H1 (cell line): ENCODE results near the gene LTBP1. TPM values are rescaled to one million over a fixed set of nuclear protein-coding genes. Genes with fewer than 3 reads are reported as not detected.

Source experiments
- CTCF ChIA-PET: fragments of 300-600 bp; sonication (Branson Sonifier 250); formaldehyde crosslinking; loops from one replicate; lab custom pipeline; 2021; ENCODE audit not compliant: partially characterized antibody; lab: Charles Lee
- POLR2A ChIA-PET: fragments of 300-600 bp; sonication (Branson Sonifier 250); formaldehyde crosslinking; loops from one replicate; lab custom pipeline; 2021; ENCODE audit warnings: inconsistent platforms; ENCODE audit not compliant: partially characterized antibody; lab: Charles Lee
- DNase-seq, 2 experiments: peaks; one replicate each; pipeline versions ENCODE4 v3.0.0 to v3.0.0-alpha.2; 2010 to 2022; ENCODE audit warnings: low spot score in 2 of 2, low read depth in 1 of 2, mixed read lengths in 1 of 2
- FAIRE-seq: peaks from 2 replicates; lab custom pipeline; 2011; peaks lifted over from hg19 to GRCh38; lab: Jason Lieb, UNC
- H2AFZ ChIP-seq: 2 replicates; pipeline ENCODE4 v1.8.1; 2012; ENCODE audit warnings: low read length, inconsistent platforms
- H2AK5ac ChIP-seq: 2 replicates; pipeline ENCODE4 v1.6.1; 2013; ENCODE audit warnings: low read depth, low read length
- H2BK120ac ChIP-seq: replicated peaks from 2 replicates; pipeline ENCODE3; 2013; ENCODE audit warnings: low read depth, low read length, inconsistent platforms
- H2BK12ac ChIP-seq: 2 replicates; pipeline ENCODE4 v1.6.1; 2013; ENCODE audit warnings: low read depth, low read length
- H2BK15ac ChIP-seq: 2 replicates; pipeline ENCODE4 v1.6.1; 2013; ENCODE audit warnings: low read length
- H2BK20ac ChIP-seq: 2 replicates; pipeline ENCODE4 v1.6.1; 2013; ENCODE audit warnings: low read length
- H2BK5ac ChIP-seq: 2 replicates; pipeline ENCODE4 v1.6.1; 2013; ENCODE audit warnings: low read depth, low read length
- H3K14ac ChIP-seq: 2 replicates; pipeline ENCODE4 v1.6.1; 2013; ENCODE audit warnings: inconsistent platforms; ENCODE audit not compliant: insufficient read length
- H3K18ac ChIP-seq: 2 replicates; pipeline ENCODE4 v1.6.1; 2013; ENCODE audit warnings: low read length; ENCODE audit errors: extremely low read depth
- H3K23ac ChIP-seq: 2 replicates; pipeline ENCODE4 v1.6.1; 2013; ENCODE audit warnings: inconsistent platforms; ENCODE audit not compliant: insufficient read length
- H3K23me2 ChIP-seq: 2 replicates; pipeline ENCODE4 v1.6.1; 2013; ENCODE audit warnings: low read depth, low read length
- H3K27ac ChIP-seq: 2 replicates; pipeline ENCODE4 v1.6.1; 2011; ENCODE audit warnings: low read depth, low read length, inconsistent platforms
- H3K27me3 ChIP-seq, 4 experiments: replicated peaks in 1 of 4; 1 replicate in 1 of 4; 2 replicates in 3 of 4; pipeline versions ENCODE4 v1.6.1 to v1.8.1; 2011 to 2013; ENCODE audit warnings: low read length in 3 of 4, mild to moderate bottlenecking in 3 of 4, inconsistent platforms in 2 of 4, mixed read lengths in 2 of 4, moderate library complexity in 1 of 4; ENCODE audit not compliant: control insufficient read depth in 3 of 4, insufficient read depth in 3 of 4; ENCODE audit errors: extremely low read depth in 1 of 4
- H3K36me3 ChIP-seq, 4 experiments: 2 replicates each; pipeline versions ENCODE4 v1.6.1 to v1.8.1; 2011 to 2013; ENCODE audit warnings: mild to moderate bottlenecking in 4 of 4, low read length in 3 of 4, moderate library complexity in 2 of 4, control low read depth in 1 of 4, inconsistent platforms in 1 of 4; ENCODE audit not compliant: insufficient read depth in 4 of 4, control insufficient read depth in 2 of 4
- H3K4ac ChIP-seq: replicated peaks from 2 replicates; pipeline ENCODE3; 2013; ENCODE audit warnings: low read length, low read depth, mixed read lengths, inconsistent platforms; ENCODE audit not compliant: insufficient read length
- H3K4me1 ChIP-seq, 4 experiments: replicated peaks in 1 of 4; 1 replicate in 1 of 4; 2 replicates in 3 of 4; pipeline versions ENCODE4 v1.6.1 to v1.8.1; 2011 to 2013; ENCODE audit warnings: low read length in 3 of 4, inconsistent platforms in 2 of 4, mixed read lengths in 1 of 4; ENCODE audit not compliant: insufficient read depth in 4 of 4, control insufficient read depth in 3 of 4
- H3K4me2 ChIP-seq, 2 experiments: 2 replicates each; pipeline versions ENCODE4 v1.6.1 to v1.8.1; 2011 to 2013; ENCODE audit warnings: low read depth in 2 of 2, low read length in 2 of 2, control low read depth in 1 of 2, inconsistent platforms in 1 of 2, mild to moderate bottlenecking in 1 of 2; ENCODE audit not compliant: insufficient read depth in 1 of 2
- H3K4me3 ChIP-seq, 4 experiments: fragments of 200-600, 300-600 bp in 1 of 4; sonication (generic), shearing (Covaris generic), sonication (Bioruptor Twin) in 1 of 4; 2 replicates each; pipeline versions ENCODE4 v1.5.1 to v1.8.1; 2011 to 2016; ENCODE audit warnings: low read length in 4 of 4, low read depth in 3 of 4, control low read depth in 2 of 4, inconsistent platforms in 2 of 4, mild to moderate bottlenecking in 2 of 4, mixed read lengths in 1 of 4, moderate library complexity in 1 of 4; ENCODE audit not compliant: insufficient read depth in 2 of 4; ENCODE audit errors: extremely low read depth in 1 of 4
- H3K56ac ChIP-seq: replicated peaks from 2 replicates; pipeline ENCODE3; 2013; ENCODE audit warnings: low read depth, mild to moderate bottlenecking, mixed read lengths, low read length, inconsistent platforms; ENCODE audit not compliant: insufficient read length
- H3K79me1 ChIP-seq: 2 replicates; pipeline ENCODE4 v1.6.1; 2013; ENCODE audit warnings: low read depth, low read length, control low read depth
- H3K79me2 ChIP-seq, 2 experiments: 2 replicates each; pipeline versions ENCODE4 v1.6.1 to v1.8.1; 2012 to 2013; ENCODE audit warnings: low read length in 2 of 2, mild to moderate bottlenecking in 2 of 2, inconsistent platforms in 1 of 2; ENCODE audit not compliant: insufficient read depth in 2 of 2, control insufficient read depth in 1 of 2
- H3K9ac ChIP-seq, 4 experiments: replicated peaks in 1 of 4; 1 replicate in 1 of 4; 2 replicates in 3 of 4; pipeline versions ENCODE4 v1.6.1 to v1.8.1; 2011 to 2013; ENCODE audit warnings: low read depth in 3 of 4, low read length in 3 of 4, control low read depth in 2 of 4, mild to moderate bottlenecking in 2 of 4, moderate library complexity in 2 of 4, inconsistent platforms in 1 of 4; ENCODE audit errors: extremely low read depth in 1 of 4
- H3K9me3 ChIP-seq, 2 experiments: 2 replicates each; pipeline versions ENCODE4 v1.6.1 to v1.8.1; 2012 to 2013; ENCODE audit warnings: mild to moderate bottlenecking in 2 of 2, moderate library complexity in 2 of 2, control low read depth in 1 of 2, inconsistent platforms in 1 of 2, low read depth in 1 of 2, low read length in 1 of 2, mixed read lengths in 1 of 2; ENCODE audit not compliant: insufficient read depth in 2 of 2
- H4K20me1 ChIP-seq, 2 experiments: replicated peaks in 1 of 2; 2 replicates each; pipeline versions ENCODE3 to v1.8.1; 2011 to 2013; ENCODE audit warnings: inconsistent platforms in 2 of 2, low read length in 2 of 2, mild to moderate bottlenecking in 1 of 2; ENCODE audit not compliant: insufficient read depth in 2 of 2, control insufficient read depth in 1 of 2
- H4K5ac ChIP-seq: 2 replicates; pipeline ENCODE4 v1.6.1; 2013; ENCODE audit warnings: low read length, low read depth, mixed read lengths, inconsistent platforms; ENCODE audit not compliant: insufficient read length
- H4K8ac ChIP-seq: 2 replicates; pipeline ENCODE4 v1.8.0; 2013; ENCODE audit warnings: mild to moderate bottlenecking, moderate library complexity, low read length, inconsistent platforms; ENCODE audit not compliant: insufficient read depth; ENCODE audit errors: extremely low read depth
- H4K91ac ChIP-seq: replicated peaks from 2 replicates; pipeline ENCODE3; 2013; ENCODE audit warnings: low read length, mixed read lengths, inconsistent platforms; ENCODE audit not compliant: insufficient read length
- CTCF ChIP-seq, 3 experiments: IDR thresholded peaks; 1 replicate in 2 of 3; 2 replicates in 1 of 3; pipeline versions ENCODE4 v1.5.1 to v1.6.1; 2011; ENCODE audit warnings: low read length in 3 of 3, mild to moderate bottlenecking in 3 of 3, inconsistent platforms in 2 of 3, low read depth in 1 of 3, moderate library complexity in 1 of 3; ENCODE audit not compliant: insufficient read depth in 1 of 3; ENCODE audit errors: control extremely low read depth in 1 of 3
- SIX5 ChIP-seq: IDR thresholded peaks from 2 replicates; pipeline ENCODE4 v1.6.1; 2011; ENCODE audit warnings: mild to moderate bottlenecking, low read depth, low read length
- TAF7 ChIP-seq: optimal IDR thresholded peaks from 2 replicates; pipeline ENCODE3; 2011; ENCODE audit warnings: low read depth, mild to moderate bottlenecking, inconsistent platforms, low read length, moderate library complexity, borderline replicate concordance
- WGBS, 2 experiments: shearing (Covaris generic) in 1 of 2; methylation state at CpG; one replicate each; pipeline versions ENCODE4 v1.1.6 to v1.1.7; 2013 to 2015; ENCODE audit warnings: low lambda C conversion rate in 2 of 2, mixed read lengths in 2 of 2, inconsistent platforms in 1 of 2, low coverage in 1 of 2, missing lambda C conversion rate in 1 of 2; ENCODE audit not compliant: insufficient replicate concordance in 2 of 2, insufficient coverage in 1 of 2, insufficient read length in 1 of 2; ENCODE audit errors: extremely low coverage in 1 of 2, missing lambda C conversion rate in 1 of 2; 5-methylcytosine and 5-hydroxymethylcytosine counted together
- polyA plus RNA-seq, 7 experiments: library from polyadenylated mRNA; depleted of rRNA in 3 of 7; stranded (reverse) in 5 of 7; unstranded in 2 of 7; fragments of >200 nt in 5 of 7; fragments of 200-250 nt in 2 of 7; gene quantifications; 1 replicate in 5 of 7; 2 replicates in 1 of 7; 4 replicates in 1 of 7; pipeline versions ENCODE4 v1.2.1 to v1.2.3, GENCODE V29; 2011 to 2013; ENCODE audit warnings: missing spikeins in 2 of 7, mixed read lengths in 2 of 7
- total RNA-seq: library from RNA; stranded (reverse); fragmentation: NEBNext Ultra II Directional; extraction: Animal tissue kit (Norgen Biotek cat#: 25700); gene quantifications from 2 replicates; pipeline ENCODE4 v1.2.1, GENCODE V29; 2021

Gene LTBP1
- total and polyA plus RNA-seq, 2 of the 8 experiments (the other 6 are each of a cell fraction or from before 2014, with no cell fraction given) = 15.4 to 24.7 TPM

- Histone ChIP-seq H3K27me3 (no peaks in the 10 kb centered on the region), H3K79me1 (no peaks in the 10 kb centered on the region), H3K79me2 (no peaks in the 10 kb centered on the region), H3K4me2 (no peak overlapping the region), H2AK5ac (no peak overlapping the region), H2BK20ac (no peak overlapping the region), H3K9me3 (no peaks in the 10 kb centered on the region; a peak in 1 of 4 replicates), H3K14ac (no peak overlapping the region), H2BK12ac (no peak overlapping the region), H2BK5ac (no peak overlapping the region), H3K23ac (no peak overlapping the region), H3K4me1 (peaks cover 0 to 4% (median 2%) of the 10 kb centered on the region in 4 experiments; a peak in 2 of 7 replicates), H4K8ac (no peak overlapping the region), H3K56ac (no peak overlapping the region), H3K18ac (no peak overlapping the region), H2AFZ (no peak overlapping the region), H2BK120ac (no peak overlapping the region), H3K9ac (no peak overlapping the region), H2BK15ac (no peak overlapping the region), H3K4ac (no peak overlapping the region), H4K91ac (no peak overlapping the region), H4K5ac (no peak overlapping the region), H3K4me3 (no peak overlapping the region), H3K27ac (no peak overlapping the region), H3K23me2 (no peaks in the 10 kb centered on the region), H3K36me3 (no peaks in the 10 kb centered on the region), H4K20me1 (no peaks in the 10 kb centered on the region)
- ChIA-PET POLR2A (interaction anchor here (0.6 kb wide), 1 partner anchor 204 kb away, joined by 4 read pairs; no protein-coding TSS in a partner anchor), CTCF (interaction anchor here (2.1 kb wide), 1 partner anchor 10 kb away, joined by 5 read pairs; no protein-coding TSS in a partner anchor)
- DNase-seq = no peak
- FAIRE-seq = no peak
- no peak for TF ChIP-seq TAF7
- no peak for TF ChIP-seq CTCF (IDR thresholded peaks at IDR 0.05; ENCODE audit: control extremely low read depth in 1 of 3, insufficient read depth in 1 of 3, low read depth in 1 of 3, low read length in 3 of 3)
- TF ChIP-seq SIX5 = no peak
- 94% methylated on average over 5 of the region's 5 CpGs; no CpG with 5 or more reads in 1 of the 2 experiments for WGBS, 2 experiments
These were observed 194.7 kb downstream of the LTBP1 start for GRCh38 chr2:33141476-33141875.
